ENCODE results near the gene PSMG1. TPM values are rescaled to one million over a fixed set of nuclear protein-coding genes. Genes with fewer than 3 reads are reported as not detected.
A peak's percentile ranks its signal among the peaks of the same experiment; 100 is the strongest.

PSMG1 gene
- total RNA-seq, 1 experiment from 2014 or later, result 110 TPM

- Histone ChIP-seq H2AFZ (ENCODE audit: low read length) (no peak overlapping the region), H3K4me1 (ENCODE audit: insufficient read depth, low read length) (peaks cover 6% of the 10 kb centered on the region; the same call in 1 of the 2 replicates), H3K27me3 (ENCODE audit: low read length) (no peaks in the 10 kb centered on the region), H3K9me2 (replicated peaks; ENCODE audit: low read length) (no peaks in the 10 kb centered on the region), H3K4me2 (ENCODE audit: low read length) (no peak overlapping the region), H3F3A (ENCODE audit: low read length, unreplicated experiment) (no peaks in the 10 kb centered on the region), H3K9me3 (ENCODE audit: low read length) (no peaks in the 10 kb centered on the region), H4K20me1 (ENCODE audit: low read length) (peaks cover 3% of the 10 kb centered on the region; the same call in 1 of the 2 replicates), H3K27ac (ENCODE audit: low read length) (no peak overlapping the region), H3K36me3 (ENCODE audit: low read depth, low read length) (peaks cover 70% of the 10 kb centered on the region), H3K9ac (ENCODE audit: low read length) (no peak overlapping the region), H3K79me2 (ENCODE audit: low read length) (no peaks in the 10 kb centered on the region), H3K4me3 (ENCODE audit: low read length) (no peak overlapping the region)
- ChIA-PET CTCF (no interaction called here), POLR2A (ENCODE audit: unreplicated experiment) (no interaction called here)
- ATAC-seq (no peak), DNase-seq (no peak)
- intact Hi-C loops (cut with micrococcal nuclease), result loop anchor here (10.0 kb wide), 1 partner anchor 437 kb away; no protein-coding TSS in a partner anchor
- TF ChIP-seq CTCF (conservative IDR thresholded peaks at IDR 0.05; ENCODE audit: low read depth, low read length) (no peak), EZH2phosphoT487 (IDR thresholded peaks at IDR 0.05; ENCODE audit: borderline replicate concordance, low read length) (no peak)
- no TSS peak for BruUV-seq (replicated peaks)
Measured at GRCh38 chr21:39197448-39198233, 14.4 kb upstream of the PSMG1 start.

GRCh38 chr21:39196838-39197237 is 13.6 kb upstream of the PSMG1 start:
- Histone ChIP-seq H3K9me2 (replicated peaks; ENCODE audit: low read length) (no peaks in the 10 kb centered on the region), H3K9ac (ENCODE audit: low read length) (no peak overlapping the region), H3F3A (ENCODE audit: low read length, unreplicated experiment) (no peaks in the 10 kb centered on the region), H3K79me2 (ENCODE audit: low read length) (no peaks in the 10 kb centered on the region), H3K4me3 (ENCODE audit: low read length) (no peak overlapping the region), H2AFZ (ENCODE audit: low read length) (no peak overlapping the region), H3K27ac (ENCODE audit: low read length) (no peak overlapping the region), H3K27me3 (ENCODE audit: low read length) (no peaks in the 10 kb centered on the region), H3K4me2 (ENCODE audit: low read length) (no peak overlapping the region), H4K20me1 (ENCODE audit: low read length) (peaks cover 3% of the 10 kb centered on the region; the same call in 1 of the 2 replicates), H3K4me1 (ENCODE audit: insufficient read depth, low read length) (peaks cover 6% of the 10 kb centered on the region; the same call in 1 of the 2 replicates), H3K36me3 (ENCODE audit: low read depth, low read length) (peaks cover 67% of the 10 kb centered on the region), H3K9me3 (ENCODE audit: low read length) (no peaks in the 10 kb centered on the region)
- ATAC-seq (no peak), DNase-seq (no peak)
- TF ChIP-seq CTCF (conservative IDR thresholded peaks at IDR 0.05; ENCODE audit: low read depth, low read length), result no peak
- TF ChIP-seq EZH2 (IDR thresholded peaks at IDR 0.05; ENCODE audit: low read length, unreplicated experiment), result no peak
- no peak for TF ChIP-seq EZH2phosphoT487 (IDR thresholded peaks at IDR 0.05; ENCODE audit: borderline replicate concordance, low read length)
- ChIA-PET POLR2A (ENCODE audit: unreplicated experiment) (no interaction called here), CTCF (no interaction called here)
- BruUV-seq (replicated peaks), result no TSS peak
- intact Hi-C loops (cut with micrococcal nuclease), result loop anchor here (10.0 kb wide), 1 partner anchor 438 kb away; no protein-coding TSS in a partner anchor

- peaks cover 6% of the 10 kb centered on the region; the same call in 1 of the 2 replicates for H3K4me1 ChIP-seq (ENCODE audit: insufficient read depth, low read length)
- POLR2A ChIA-PET (ENCODE audit: unreplicated experiment), result no interaction called here
- DNase-seq (no peak), ATAC-seq (no peak)
- H3K4me3 ChIP-seq (ENCODE audit: low read length), result no peak overlapping the region
- CTCF ChIA-PET, result no interaction called here
- BruUV-seq (replicated peaks), result TSS peak; percentile 4
- no peak overlapping the region for H3K27ac ChIP-seq (ENCODE audit: low read length)
- intact Hi-C loops (cut with micrococcal nuclease), result loop anchor here (10.0 kb wide), 1 partner anchor 438 kb away; no protein-coding TSS in a partner anchor
- no peaks in the 10 kb centered on the region for H3K79me2 ChIP-seq (ENCODE audit: low read length)
- no peak overlapping the region for H3K9ac ChIP-seq (ENCODE audit: low read length)
- H3K9me3 ChIP-seq (ENCODE audit: low read length), result no peaks in the 10 kb centered on the region
- TF ChIP-seq EZH2phosphoT487 (IDR thresholded peaks at IDR 0.05; ENCODE audit: borderline replicate concordance, low read length) (no peak), EZH2 (IDR thresholded peaks at IDR 0.05; ENCODE audit: low read length, unreplicated experiment) (no peak), CTCF (conservative IDR thresholded peaks at IDR 0.05; ENCODE audit: low read depth, low read length) (no peak)
- no peak overlapping the region for H2AFZ ChIP-seq (ENCODE audit: low read length)
- H4K20me1 ChIP-seq (ENCODE audit: low read length), result peaks cover 3% of the 10 kb centered on the region; the same call in 1 of the 2 replicates
- H3K9me2 ChIP-seq (replicated peaks; ENCODE audit: low read length), result no peaks in the 10 kb centered on the region
- no peaks in the 10 kb centered on the region for H3F3A ChIP-seq (ENCODE audit: low read length, unreplicated experiment)
- H3K4me2 ChIP-seq (ENCODE audit: low read length), result no peak overlapping the region
- no peaks in the 10 kb centered on the region for H3K27me3 ChIP-seq (ENCODE audit: low read length)
- H3K36me3 ChIP-seq (ENCODE audit: low read depth, low read length), result peaks cover 66% of the 10 kb centered on the region
Measured at GRCh38 chr21:39196310-39196709, 13.1 kb upstream of the PSMG1 start.
